H1 (cell line): Measurements from ENCODE around the gene C11orf98. TPM values are rescaled to one million over a fixed set of nuclear protein-coding genes. Genes with fewer than 3 reads are reported as not detected.

Source experiments
- CTCF ChIA-PET: fragments of 300-600 bp; sonication (Branson Sonifier 250); formaldehyde crosslinking; loops from one replicate; lab custom pipeline; 2021; ENCODE audit not compliant: partially characterized antibody; lab: Charles Lee
- POLR2A ChIA-PET: fragments of 300-600 bp; sonication (Branson Sonifier 250); formaldehyde crosslinking; loops from one replicate; lab custom pipeline; 2021; ENCODE audit warnings: inconsistent platforms; ENCODE audit not compliant: partially characterized antibody; lab: Charles Lee
- DNase-seq, 2 experiments: peaks; one replicate each; pipeline versions ENCODE4 v3.0.0 to v3.0.0-alpha.2; 2010 to 2022; ENCODE audit warnings: low spot score in 2 of 2, low read depth in 1 of 2, mixed read lengths in 1 of 2
- FAIRE-seq: peaks from 2 replicates; lab custom pipeline; 2011; peaks lifted over from hg19 to GRCh38; lab: Jason Lieb, UNC
- H2AFZ ChIP-seq: 2 replicates; pipeline ENCODE4 v1.8.1; 2012; ENCODE audit warnings: low read length, inconsistent platforms
- H2AK5ac ChIP-seq: 2 replicates; pipeline ENCODE4 v1.6.1; 2013; ENCODE audit warnings: low read depth, low read length
- H2BK120ac ChIP-seq: replicated peaks from 2 replicates; pipeline ENCODE3; 2013; ENCODE audit warnings: low read depth, low read length, inconsistent platforms
- H2BK12ac ChIP-seq: 2 replicates; pipeline ENCODE4 v1.6.1; 2013; ENCODE audit warnings: low read depth, low read length
- H2BK15ac ChIP-seq: 2 replicates; pipeline ENCODE4 v1.6.1; 2013; ENCODE audit warnings: low read length
- H2BK20ac ChIP-seq: 2 replicates; pipeline ENCODE4 v1.6.1; 2013; ENCODE audit warnings: low read length
- H2BK5ac ChIP-seq: 2 replicates; pipeline ENCODE4 v1.6.1; 2013; ENCODE audit warnings: low read depth, low read length
- H3K14ac ChIP-seq: 2 replicates; pipeline ENCODE4 v1.6.1; 2013; ENCODE audit warnings: inconsistent platforms; ENCODE audit not compliant: insufficient read length
- H3K18ac ChIP-seq: 2 replicates; pipeline ENCODE4 v1.6.1; 2013; ENCODE audit warnings: low read length; ENCODE audit errors: extremely low read depth
- H3K23ac ChIP-seq: 2 replicates; pipeline ENCODE4 v1.6.1; 2013; ENCODE audit warnings: inconsistent platforms; ENCODE audit not compliant: insufficient read length
- H3K23me2 ChIP-seq: 2 replicates; pipeline ENCODE4 v1.6.1; 2013; ENCODE audit warnings: low read depth, low read length
- H3K27ac ChIP-seq: 2 replicates; pipeline ENCODE4 v1.6.1; 2011; ENCODE audit warnings: low read depth, low read length, inconsistent platforms
- H3K27me3 ChIP-seq, 4 experiments: replicated peaks in 1 of 4; 1 replicate in 1 of 4; 2 replicates in 3 of 4; pipeline versions ENCODE4 v1.6.1 to v1.8.1; 2011 to 2013; ENCODE audit warnings: low read length in 3 of 4, mild to moderate bottlenecking in 3 of 4, inconsistent platforms in 2 of 4, mixed read lengths in 2 of 4, moderate library complexity in 1 of 4; ENCODE audit not compliant: control insufficient read depth in 3 of 4, insufficient read depth in 3 of 4; ENCODE audit errors: extremely low read depth in 1 of 4
- H3K36me3 ChIP-seq, 4 experiments: 2 replicates each; pipeline versions ENCODE4 v1.6.1 to v1.8.1; 2011 to 2013; ENCODE audit warnings: mild to moderate bottlenecking in 4 of 4, low read length in 3 of 4, moderate library complexity in 2 of 4, control low read depth in 1 of 4, inconsistent platforms in 1 of 4; ENCODE audit not compliant: insufficient read depth in 4 of 4, control insufficient read depth in 2 of 4
- H3K4ac ChIP-seq: replicated peaks from 2 replicates; pipeline ENCODE3; 2013; ENCODE audit warnings: low read length, low read depth, mixed read lengths, inconsistent platforms; ENCODE audit not compliant: insufficient read length
- H3K4me1 ChIP-seq, 4 experiments: replicated peaks in 1 of 4; 1 replicate in 1 of 4; 2 replicates in 3 of 4; pipeline versions ENCODE4 v1.6.1 to v1.8.1; 2011 to 2013; ENCODE audit warnings: low read length in 3 of 4, inconsistent platforms in 2 of 4, mixed read lengths in 1 of 4; ENCODE audit not compliant: insufficient read depth in 4 of 4, control insufficient read depth in 3 of 4
- H3K4me2 ChIP-seq, 2 experiments: 2 replicates each; pipeline versions ENCODE4 v1.6.1 to v1.8.1; 2011 to 2013; ENCODE audit warnings: low read depth in 2 of 2, low read length in 2 of 2, control low read depth in 1 of 2, inconsistent platforms in 1 of 2, mild to moderate bottlenecking in 1 of 2; ENCODE audit not compliant: insufficient read depth in 1 of 2
- H3K4me3 ChIP-seq, 4 experiments: fragments of 200-600, 300-600 bp in 1 of 4; sonication (generic), shearing (Covaris generic), sonication (Bioruptor Twin) in 1 of 4; 2 replicates each; pipeline versions ENCODE4 v1.5.1 to v1.8.1; 2011 to 2016; ENCODE audit warnings: low read length in 4 of 4, low read depth in 3 of 4, control low read depth in 2 of 4, inconsistent platforms in 2 of 4, mild to moderate bottlenecking in 2 of 4, mixed read lengths in 1 of 4, moderate library complexity in 1 of 4; ENCODE audit not compliant: insufficient read depth in 2 of 4; ENCODE audit errors: extremely low read depth in 1 of 4
- H3K56ac ChIP-seq: replicated peaks from 2 replicates; pipeline ENCODE3; 2013; ENCODE audit warnings: low read depth, mild to moderate bottlenecking, mixed read lengths, low read length, inconsistent platforms; ENCODE audit not compliant: insufficient read length
- H3K79me1 ChIP-seq: 2 replicates; pipeline ENCODE4 v1.6.1; 2013; ENCODE audit warnings: low read depth, low read length, control low read depth
- H3K79me2 ChIP-seq, 2 experiments: 2 replicates each; pipeline versions ENCODE4 v1.6.1 to v1.8.1; 2012 to 2013; ENCODE audit warnings: low read length in 2 of 2, mild to moderate bottlenecking in 2 of 2, inconsistent platforms in 1 of 2; ENCODE audit not compliant: insufficient read depth in 2 of 2, control insufficient read depth in 1 of 2
- H3K9ac ChIP-seq, 4 experiments: replicated peaks in 1 of 4; 1 replicate in 1 of 4; 2 replicates in 3 of 4; pipeline versions ENCODE4 v1.6.1 to v1.8.1; 2011 to 2013; ENCODE audit warnings: low read depth in 3 of 4, low read length in 3 of 4, control low read depth in 2 of 4, mild to moderate bottlenecking in 2 of 4, moderate library complexity in 2 of 4, inconsistent platforms in 1 of 4; ENCODE audit errors: extremely low read depth in 1 of 4
- H3K9me3 ChIP-seq, 2 experiments: 2 replicates each; pipeline versions ENCODE4 v1.6.1 to v1.8.1; 2012 to 2013; ENCODE audit warnings: mild to moderate bottlenecking in 2 of 2, moderate library complexity in 2 of 2, control low read depth in 1 of 2, inconsistent platforms in 1 of 2, low read depth in 1 of 2, low read length in 1 of 2, mixed read lengths in 1 of 2; ENCODE audit not compliant: insufficient read depth in 2 of 2
- H4K20me1 ChIP-seq, 2 experiments: replicated peaks in 1 of 2; 2 replicates each; pipeline versions ENCODE3 to v1.8.1; 2011 to 2013; ENCODE audit warnings: inconsistent platforms in 2 of 2, low read length in 2 of 2, mild to moderate bottlenecking in 1 of 2; ENCODE audit not compliant: insufficient read depth in 2 of 2, control insufficient read depth in 1 of 2
- H4K5ac ChIP-seq: 2 replicates; pipeline ENCODE4 v1.6.1; 2013; ENCODE audit warnings: low read length, low read depth, mixed read lengths, inconsistent platforms; ENCODE audit not compliant: insufficient read length
- H4K8ac ChIP-seq: 2 replicates; pipeline ENCODE4 v1.8.0; 2013; ENCODE audit warnings: mild to moderate bottlenecking, moderate library complexity, low read length, inconsistent platforms; ENCODE audit not compliant: insufficient read depth; ENCODE audit errors: extremely low read depth
- H4K91ac ChIP-seq: replicated peaks from 2 replicates; pipeline ENCODE3; 2013; ENCODE audit warnings: low read length, mixed read lengths, inconsistent platforms; ENCODE audit not compliant: insufficient read length
- CBX5 ChIP-seq: fragments of 300-800, 300-1000 bp; sonication (generic); IDR thresholded peaks from 2 replicates; pipeline ENCODE4 v1.7.1; 2016; ENCODE audit warnings: antibody characterized with exemption, low read length, low read depth
- CEBPB ChIP-seq: IDR thresholded peaks from 2 replicates; pipeline ENCODE4 v1.6.1; 2012; ENCODE audit warnings: low read depth, low read length
- POLR2AphosphoS5 ChIP-seq: IDR thresholded peaks from 2 replicates; pipeline ENCODE4 v1.6.1; 2011; ENCODE audit warnings: low read depth, low read length
- RNF2 ChIP-seq: fragments of 200-900, 300-1000 bp; sonication (generic); IDR thresholded peaks from 2 replicates; pipeline ENCODE4 v1.7.1; 2016; ENCODE audit warnings: borderline replicate concordance, low read depth, mild to moderate bottlenecking, antibody characterized with exemption, low read length; ENCODE audit not compliant: poor library complexity, severe bottlenecking; ENCODE audit errors: missing control alignments
- SIX5 ChIP-seq: IDR thresholded peaks from 2 replicates; pipeline ENCODE4 v1.6.1; 2011; ENCODE audit warnings: mild to moderate bottlenecking, low read depth, low read length
- SP2 ChIP-seq: IDR thresholded peaks from 2 replicates; pipeline ENCODE4 v1.6.1; 2012; ENCODE audit warnings: mild to moderate bottlenecking, low read length, inconsistent platforms
- WGBS, 2 experiments: shearing (Covaris generic) in 1 of 2; methylation state at CpG; one replicate each; pipeline versions ENCODE4 v1.1.6 to v1.1.7; 2013 to 2015; ENCODE audit warnings: low lambda C conversion rate in 2 of 2, mixed read lengths in 2 of 2, inconsistent platforms in 1 of 2, low coverage in 1 of 2, missing lambda C conversion rate in 1 of 2; ENCODE audit not compliant: insufficient replicate concordance in 2 of 2, insufficient coverage in 1 of 2, insufficient read length in 1 of 2; ENCODE audit errors: extremely low coverage in 1 of 2, missing lambda C conversion rate in 1 of 2; 5-methylcytosine and 5-hydroxymethylcytosine counted together
- polyA plus RNA-seq, 7 experiments: library from polyadenylated mRNA; depleted of rRNA in 3 of 7; stranded (reverse) in 5 of 7; unstranded in 2 of 7; fragments of >200 nt in 5 of 7; fragments of 200-250 nt in 2 of 7; gene quantifications; 1 replicate in 5 of 7; 2 replicates in 1 of 7; 4 replicates in 1 of 7; pipeline versions ENCODE4 v1.2.1 to v1.2.3, GENCODE V29; 2011 to 2013; ENCODE audit warnings: missing spikeins in 2 of 7, mixed read lengths in 2 of 7
- total RNA-seq: library from RNA; stranded (reverse); fragmentation: NEBNext Ultra II Directional; extraction: Animal tissue kit (Norgen Biotek cat#: 25700); gene quantifications from 2 replicates; pipeline ENCODE4 v1.2.1, GENCODE V29; 2021

Gene C11orf98
- total and polyA plus RNA-seq, 2 of the 8 experiments (the other 6 are each of a cell fraction or from before 2014, with no cell fraction given) = 68.0 to 171 TPM

- ChIA-PET CTCF (no interaction called here), POLR2A (interaction anchor here (0.9 to 15.8 kb wide), 5 partner anchors 9 to 50 kb away, joined by 3 to 235 read pairs (median 4); partner anchors contain the start of genes C11orf98, CSKMT, MTA2 and TUT1)
- H3K4ac ChIP-seq = no peak overlapping the region
- H3K4me2 ChIP-seq = no peak overlapping the region
- no peak overlapping the region for H2AK5ac ChIP-seq
- no peak overlapping the region for H3K9ac ChIP-seq
- H2BK120ac ChIP-seq = no peak overlapping the region
- H3K27ac ChIP-seq = no peak overlapping the region
- no peak overlapping the region for H3K18ac ChIP-seq
- H3K56ac ChIP-seq = no peak overlapping the region
- H2BK15ac ChIP-seq = no peak overlapping the region
- no peaks in the 10 kb centered on the region for H3K9me3 ChIP-seq
- H2BK5ac ChIP-seq = no peak overlapping the region
- H3K79me2 ChIP-seq = no peaks in the 10 kb centered on the region
- no peak overlapping the region for H4K8ac ChIP-seq
- no peak overlapping the region for H3K14ac ChIP-seq
- H3K36me3 ChIP-seq = no peaks in the 10 kb centered on the region; a peak in 1 of 8 replicates
- no peaks in the 10 kb centered on the region for H4K20me1 ChIP-seq
- no peak overlapping the region for H4K5ac ChIP-seq
- FAIRE-seq (no peak), DNase-seq (no peak)
- no peak overlapping the region for H4K91ac ChIP-seq
- peaks cover 8% of the 10 kb centered on the region; the same call in 1 of the 2 replicates for H3K23me2 ChIP-seq
- H2BK20ac ChIP-seq = no peak overlapping the region
- peaks cover 0 to 20% (median 12%) of the 10 kb centered on the region in 4 experiments; a peak in 6 of 7 replicates for H3K4me1 ChIP-seq
- WGBS, 2 experiments = 97% methylated on average over 7 of the region's 7 CpGs; no CpG with 5 or more reads in 1 of the 2 experiments
- no peak overlapping the region for H2BK12ac ChIP-seq
- H3K4me3 ChIP-seq = no peak overlapping the region
- no peak overlapping the region for H3K23ac ChIP-seq
- no peaks in the 10 kb centered on the region for H3K79me1 ChIP-seq
- no peak for TF ChIP-seq SIX5
- TF ChIP-seq RNF2 = no peak
- no peak for TF ChIP-seq CEBPB
- no peak for TF ChIP-seq SP2
- TF ChIP-seq CBX5 = no peak
- TF ChIP-seq POLR2AphosphoS5 = no peak
- TF ChIP-seq, all 59 proteins: peak for 0
- peaks cover 0 to 3% (median 2%) of the 10 kb centered on the region in 4 experiments; a peak in 1 of 7 replicates for H3K27me3 ChIP-seq
- H2AFZ ChIP-seq = no peak overlapping the region
Measured at GRCh38 chr11:62615521-62615920, 49.5 kb downstream of the C11orf98 start.
